Activated T-cell treated with anti-CD3 and anti-CD28 coated beads for 48 hours (primary cell): ENCODE results near the gene CXCL8.
"Not testable (repeated sequence)": the region's sequence is repeated elsewhere in the genome, so short reads cannot be mapped to it uniquely, and the experiment has no call there.

Experiments used
- DNase-seq: peaks from one replicate; pipeline ENCODE4 v3.0.0-alpha.2; 2020; ENCODE audit warnings: low read depth

Gene CXCL8

GRCh38 chr4:73740353-73740778 lies at the start of gene CXCL8:
Gene CXCL8, plus strand, starts transcription at chr4:73740569. Its CDS starts 90 bp downstream, at chr4:73740659.
- DNase-seq = no peak

- DNase-seq = not testable (repeated sequence)
Observed at GRCh38 chr4:73691201-73691600, 49.2 kb upstream of the CXCL8 start.

DNA sequence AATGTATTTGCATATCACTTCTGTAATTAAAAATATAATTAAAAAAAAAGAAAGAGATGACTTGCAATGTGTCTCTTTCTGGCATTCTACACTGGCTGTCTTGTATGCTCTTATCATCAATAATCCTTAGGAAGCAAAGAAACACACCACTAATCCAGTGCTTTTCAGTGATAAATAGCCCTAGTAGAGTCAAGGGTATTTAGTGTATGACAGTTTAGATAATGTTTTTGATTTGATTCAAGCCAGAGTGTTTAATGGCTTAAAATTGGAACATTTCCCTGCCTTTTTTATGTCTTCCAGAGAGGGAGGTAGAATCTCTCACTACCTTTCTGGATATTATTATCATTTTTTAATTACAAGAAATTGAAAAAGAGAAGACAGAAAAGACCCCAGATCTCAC lies 48.6 kb upstream of the CXCL8 start:
- DNase-seq = no peak

DNA sequence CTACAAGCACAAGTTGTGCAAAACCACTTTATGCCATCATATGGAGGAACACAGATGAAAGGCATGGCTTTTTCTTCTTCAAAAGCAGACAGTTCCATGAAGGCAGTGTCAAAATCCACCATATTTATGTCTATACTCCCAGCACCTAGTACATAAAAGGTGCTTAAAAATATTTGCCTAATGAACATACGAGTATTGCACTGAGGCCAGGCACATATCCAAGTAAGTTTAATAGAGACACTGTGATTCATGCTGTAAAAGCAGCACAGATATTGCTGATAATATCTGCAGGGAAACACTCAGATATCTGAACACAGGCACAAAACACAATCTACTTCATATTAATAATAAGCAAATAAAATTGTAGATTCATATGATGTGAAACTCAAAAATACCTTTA lies 48.1 kb upstream of the CXCL8 start:
- DNase-seq = no peak

GRCh38 chr4:73692701-73693100 lies 47.7 kb upstream of the CXCL8 start:
- DNase-seq = no peak

- no peak for DNase-seq
Observed at GRCh38 chr4:73693811-73694210, 46.6 kb upstream of the CXCL8 start.

GRCh38 chr4:73698217-73698616 lies 42.2 kb upstream of the CXCL8 start:
- no peak for DNase-seq

DNA sequence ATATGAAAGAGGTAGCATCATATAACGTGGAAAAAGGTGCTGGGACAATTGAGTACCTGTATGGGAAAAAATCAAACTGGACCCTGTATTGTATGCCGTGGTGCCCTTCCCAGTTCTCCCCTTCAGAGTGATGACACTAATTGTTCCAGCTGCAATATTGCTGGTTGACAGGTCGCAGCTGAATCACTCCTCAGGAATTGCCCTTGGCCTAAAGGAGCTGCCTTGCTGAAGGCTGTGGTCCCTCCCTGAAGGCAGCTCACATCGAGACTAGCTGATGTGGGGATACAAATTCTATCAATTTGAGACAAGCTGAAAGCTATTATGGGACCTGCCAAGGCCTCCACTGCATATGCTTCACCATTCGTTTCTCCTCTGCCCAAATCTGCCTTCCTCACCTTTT lies 39.3 kb upstream of the CXCL8 start:
- no peak for DNase-seq

DNA sequence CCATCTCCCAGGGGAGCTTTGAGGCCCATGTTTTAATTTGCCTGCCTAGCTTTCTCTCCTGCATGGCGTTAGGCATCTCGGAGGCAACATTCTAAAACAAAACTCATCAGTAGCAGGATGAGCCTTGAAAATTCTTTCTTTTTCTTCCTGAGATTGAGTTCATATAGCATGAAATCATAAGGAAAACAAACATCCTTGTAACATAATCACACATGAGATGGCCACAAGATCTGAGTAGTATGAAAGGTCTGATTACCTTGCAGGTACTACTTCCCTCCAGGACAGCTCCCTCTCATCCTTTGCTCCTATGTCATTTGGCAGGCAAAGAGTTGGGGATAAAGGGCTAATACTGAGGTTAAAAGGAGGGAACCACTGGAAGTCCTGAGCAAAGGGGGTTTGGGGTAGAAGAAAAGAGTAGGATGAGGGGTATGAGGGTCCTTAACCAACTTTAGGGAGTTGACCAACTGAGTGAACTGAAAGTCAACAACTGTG lies 37.5 kb upstream of the CXCL8 start:
- no peak for DNase-seq

DNA sequence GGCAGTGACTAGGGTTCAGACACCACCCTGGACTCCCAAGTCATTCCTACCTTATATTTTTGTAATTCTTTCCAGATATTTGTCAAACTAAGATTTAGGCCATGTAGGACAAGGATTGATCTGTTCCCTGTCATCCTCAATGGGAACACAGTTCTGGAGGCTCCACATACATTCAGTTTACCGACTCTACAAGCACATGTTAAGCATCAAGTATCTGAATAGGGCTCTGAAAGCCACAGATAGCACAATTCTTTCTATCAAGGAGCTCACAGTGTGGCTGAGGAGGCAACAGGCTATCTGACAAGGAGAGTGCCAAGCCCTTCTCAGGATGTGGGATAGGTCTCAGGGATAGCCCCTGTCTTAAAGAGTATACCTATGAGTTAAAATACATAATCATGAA lies 37.0 kb upstream of the CXCL8 start:
- no peak for DNase-seq

- no peak for DNase-seq
Observed at GRCh38 chr4:73704314-73705055, 35.9 kb upstream of the CXCL8 start.

GRCh38 chr4:73705056-73705432 lies 35.3 kb upstream of the CXCL8 start:
- no peak for DNase-seq

GRCh38 chr4:73705721-73706120 lies 34.6 kb upstream of the CXCL8 start:
- no peak for DNase-seq

GRCh38 chr4:73706811-73707210 lies 33.6 kb upstream of the CXCL8 start:
- DNase-seq = no peak

DNA sequence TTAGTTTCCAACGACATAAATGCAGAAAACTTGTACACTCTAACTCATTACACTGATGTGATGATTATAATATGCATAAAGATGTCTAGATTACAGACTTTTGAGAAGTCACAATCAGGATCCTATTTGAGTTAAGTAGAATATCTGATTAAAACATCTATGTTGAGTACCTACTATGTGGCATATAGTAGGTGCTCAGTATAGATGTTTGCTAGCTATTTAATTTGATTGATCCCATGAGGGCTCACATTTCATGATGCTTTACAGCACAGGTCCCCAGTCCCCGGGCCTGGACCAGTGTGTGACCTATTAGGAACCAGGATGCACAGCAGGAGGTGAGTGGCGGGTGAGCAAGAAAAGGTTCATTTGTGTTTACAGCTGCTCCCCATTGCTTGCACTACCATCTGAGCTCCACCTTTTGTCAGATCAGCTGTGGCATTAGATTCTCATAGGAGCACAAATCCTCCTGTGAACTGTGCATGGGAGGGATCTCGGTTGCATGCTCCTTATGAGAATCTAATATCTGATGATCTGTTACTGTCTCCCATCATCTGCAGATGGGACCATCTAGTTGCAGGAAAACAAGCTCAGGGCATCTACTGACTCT lies 33.0 kb upstream of the CXCL8 start:
- DNase-seq = no peak

- no peak for DNase-seq
Observed at GRCh38 chr4:73707918-73708577, 32.3 kb upstream of the CXCL8 start.

- no peak for DNase-seq
Observed at GRCh38 chr4:73709451-73710033, 30.8 kb upstream of the CXCL8 start.

GRCh38 chr4:73710094-73710493 lies 30.3 kb upstream of the CXCL8 start:
- DNase-seq = no peak

GRCh38 chr4:73711989-73712388 lies 28.4 kb upstream of the CXCL8 start:
- DNase-seq = no peak

GRCh38 chr4:73713650-73714049 lies 26.7 kb upstream of the CXCL8 start:
- no peak for DNase-seq

GRCh38 chr4:73714647-73715046 lies 25.7 kb upstream of the CXCL8 start:
- DNase-seq = no peak

GRCh38 chr4:73715659-73716058 lies 24.7 kb upstream of the CXCL8 start:
- DNase-seq = no peak
